KBM-7 (cell line): ENCODE results near the gene AP3S1.
A peak's percentile ranks its signal among the peaks of the same experiment; 100 is the strongest.
"Not testable (repeated sequence)": the region's sequence is repeated elsewhere in the genome, so short reads cannot be mapped to it uniquely, and the experiment has no call there.

Experiments
- DNase-seq: peaks from one replicate; pipeline ENCODE4 v3.0.0-alpha.2; 2015
- in situ Hi-C: fragments of 300-500 bp; cut with MboI; formaldehyde crosslinking; loops from 2 replicates; pipeline ENCODE4 v1.14.3; 2020; ENCODE audit warnings: low sequenced_read_pairs, low pct_unique_long_range_greater_than_20kb, mixed read lengths

AP3S1 gene

DNA sequence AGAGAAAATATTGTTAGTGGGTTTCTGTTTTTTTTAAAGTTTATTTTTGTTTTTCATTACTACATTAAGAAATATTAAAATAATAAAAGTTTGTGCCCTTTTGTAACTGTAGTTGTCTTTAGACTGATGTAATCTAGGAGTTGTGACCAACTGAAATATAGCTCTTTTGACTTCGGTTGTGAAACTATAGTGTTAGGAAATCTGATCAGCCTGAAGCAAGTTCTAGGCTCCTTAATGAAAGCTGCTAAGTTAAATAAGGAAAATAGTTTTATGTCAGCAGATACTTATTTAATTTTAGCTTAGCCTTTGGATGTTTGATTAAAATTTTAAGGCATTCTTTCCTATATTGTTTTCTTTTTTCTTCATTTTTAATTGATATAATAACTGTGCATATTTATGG lies 14.2 kb downstream of the AP3S1 start:
- DNase-seq: no peak
- in situ Hi-C loops: no loop called here

DNA sequence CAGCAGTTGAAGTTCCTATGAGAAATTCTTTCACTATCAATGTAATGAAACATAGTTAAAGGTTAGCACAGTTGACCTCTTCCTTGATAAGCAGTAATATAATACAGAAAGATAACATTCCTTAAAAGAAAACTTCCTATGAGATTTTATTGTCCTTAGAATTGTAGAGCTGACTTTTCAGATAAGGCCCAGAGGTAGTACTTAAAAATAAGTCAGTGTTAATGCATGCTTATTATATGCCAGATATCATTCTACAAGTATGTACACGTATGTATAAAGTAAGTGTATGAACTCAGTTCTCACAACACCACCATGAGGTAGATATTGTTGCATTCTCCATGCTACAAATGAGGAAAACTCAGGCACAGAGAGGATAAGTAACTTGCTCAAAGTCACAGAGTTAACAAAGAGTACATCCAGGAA lies 15.3 kb downstream of the AP3S1 start:
- in situ Hi-C loops: no loop called here
- DNase-seq: no peak

DNA sequence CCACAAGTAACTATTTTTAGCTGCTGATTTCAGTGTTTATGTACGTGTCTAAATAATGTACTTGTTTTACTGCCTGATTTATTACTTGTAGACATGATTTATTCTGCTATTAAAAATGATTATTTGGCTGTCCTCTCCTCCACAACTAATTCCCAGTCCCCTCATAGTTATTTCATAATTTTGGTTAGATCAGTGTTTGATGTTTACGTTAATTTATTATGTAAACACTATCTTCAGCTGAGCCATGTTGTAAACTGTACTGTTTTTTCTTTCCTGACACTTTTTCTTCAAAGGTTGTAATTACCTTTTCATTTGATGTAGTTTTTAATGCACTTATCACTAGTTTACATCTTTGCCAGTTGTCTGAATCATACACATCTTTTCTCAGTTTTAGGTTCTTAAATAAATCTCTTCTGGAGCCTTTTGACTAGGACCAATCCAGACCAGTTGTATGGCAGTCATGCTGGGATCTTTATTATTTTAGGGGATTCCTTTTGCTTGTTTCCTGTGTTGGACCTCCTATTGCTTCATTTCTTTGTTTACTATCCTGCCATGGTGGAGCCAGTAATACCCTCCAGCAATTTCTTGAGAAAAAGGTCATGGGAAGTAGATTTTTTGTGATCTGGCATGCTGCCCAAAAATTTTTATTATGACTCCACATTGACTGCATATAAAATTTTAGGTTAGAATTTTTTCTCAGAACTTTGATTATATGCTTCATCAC lies 16.1 kb downstream of the AP3S1 start:
- in situ Hi-C loops: no loop called here

GRCh38 chr5:115858396-115858795 lies 16.7 kb downstream of the AP3S1 start:
- in situ Hi-C loops: no loop called here
- DNase-seq: no peak

More for the DNA sequence above, 16.1 kb downstream of the AP3S1 start:
- no peak for DNase-seq

DNA sequence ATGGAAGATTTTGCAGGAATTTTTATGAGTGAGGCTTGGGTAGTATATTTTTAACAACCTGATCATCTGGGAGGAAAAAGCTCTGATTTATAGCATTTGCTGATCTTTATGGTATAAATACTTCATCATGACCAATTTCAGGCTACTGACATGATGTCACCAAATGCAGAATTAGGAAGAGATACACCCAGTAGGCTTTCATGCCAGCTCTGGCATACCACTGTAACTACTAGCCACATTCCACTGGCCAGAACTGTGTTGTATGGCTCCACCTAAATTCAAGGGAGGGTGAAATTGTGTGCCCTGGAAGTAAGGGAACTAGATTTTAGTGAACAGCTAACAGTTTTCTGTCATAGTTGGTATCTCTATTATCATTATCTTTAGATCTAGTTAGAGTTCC lies 17.6 kb downstream of the AP3S1 start:
- in situ Hi-C loops: no loop called here
- no peak for DNase-seq

GRCh38 chr5:115869256-115869795 lies 27.6 kb downstream of the AP3S1 start:
- no peak for DNase-seq
- in situ Hi-C loops: no loop called here

DNA sequence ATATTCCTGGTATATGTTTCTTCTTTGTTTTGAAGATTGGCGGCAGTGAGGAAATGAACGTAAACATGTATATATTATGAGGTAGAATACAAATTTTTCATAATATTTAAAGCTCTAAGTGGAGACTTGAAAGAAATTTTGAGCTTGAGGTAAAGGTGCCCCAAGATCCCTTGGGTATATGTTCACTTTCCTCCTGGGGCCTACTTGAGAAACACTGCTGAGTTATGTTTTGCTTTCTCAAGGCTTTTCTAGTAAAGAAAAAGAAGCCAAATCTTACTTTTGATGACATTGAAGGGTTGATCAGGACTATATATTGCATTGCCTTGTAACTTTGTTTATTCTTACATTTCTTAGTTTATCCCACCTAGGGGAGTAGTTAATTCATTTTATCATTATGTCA lies 30.7 kb downstream of the AP3S1 start:
- in situ Hi-C loops: no loop called here
- DNase-seq: no peak

DNA sequence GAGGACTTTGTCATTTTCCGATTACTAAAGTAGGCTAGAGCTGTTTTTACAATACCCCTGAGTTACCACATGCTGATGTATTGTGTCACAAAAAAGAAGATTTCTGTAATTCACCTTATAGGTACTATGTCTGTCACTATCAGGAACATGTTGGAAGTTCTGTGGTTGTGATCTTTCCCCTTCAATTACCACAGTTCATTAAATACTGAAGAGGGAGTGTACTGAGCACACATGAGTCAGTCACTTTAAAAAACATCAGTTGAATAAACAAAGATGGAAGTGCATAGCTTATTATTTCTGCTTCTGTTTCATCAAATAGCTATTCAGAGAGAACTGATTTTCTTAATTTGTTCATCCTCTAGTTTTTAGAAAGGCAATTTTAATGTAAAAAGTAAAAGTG lies 31.7 kb downstream of the AP3S1 start:
- no peak for DNase-seq
- in situ Hi-C loops: no loop called here

DNA sequence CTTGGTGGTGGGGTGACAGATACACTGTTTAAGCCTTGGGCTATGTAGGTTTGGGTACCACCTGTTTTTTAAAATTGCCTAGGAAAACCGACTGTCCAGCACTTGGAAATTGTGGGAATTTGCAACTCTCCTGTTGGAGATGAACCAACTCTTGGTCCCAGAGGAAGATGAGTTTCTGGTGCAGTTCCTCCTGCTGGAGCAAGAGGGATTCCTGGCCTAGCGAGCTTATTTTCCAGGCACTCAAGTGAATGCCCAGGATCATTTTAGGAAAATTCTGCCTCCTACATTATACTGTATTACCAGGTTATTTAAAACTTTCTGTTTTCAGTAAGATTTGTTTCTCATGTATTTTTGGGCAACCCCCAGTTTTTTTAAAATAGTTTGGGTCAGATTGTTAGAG lies 33.7 kb downstream of the AP3S1 start:
- in situ Hi-C loops: loop anchor here (25.0 kb wide), 1 partner anchor 187 kb away; no protein-coding TSS in a partner anchor
- DNase-seq: no peak

DNA sequence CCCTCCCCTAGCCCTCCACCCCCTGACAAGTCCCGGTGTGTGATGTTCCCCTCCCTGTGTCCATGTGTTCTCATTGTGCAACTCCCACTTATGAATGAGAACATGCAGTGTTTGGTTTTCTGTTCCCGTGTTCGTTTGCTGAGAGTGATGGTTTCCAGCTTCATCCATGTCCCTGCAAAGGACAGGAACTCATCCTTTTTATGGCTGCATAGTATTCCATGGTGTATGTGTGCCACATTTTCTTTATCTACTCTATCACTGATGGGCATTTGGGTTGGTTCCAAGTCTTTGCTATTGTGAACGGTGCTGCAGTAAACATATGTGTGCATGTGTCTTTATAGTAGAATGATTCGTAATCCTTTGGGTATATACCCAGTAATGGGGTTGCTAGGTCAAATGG lies 35.6 kb downstream of the AP3S1 start:
- DNase-seq: not testable (repeated sequence)
- in situ Hi-C loops: loop anchor here (25.0 kb wide), 1 partner anchor 185 kb away; no protein-coding TSS in a partner anchor

DNA sequence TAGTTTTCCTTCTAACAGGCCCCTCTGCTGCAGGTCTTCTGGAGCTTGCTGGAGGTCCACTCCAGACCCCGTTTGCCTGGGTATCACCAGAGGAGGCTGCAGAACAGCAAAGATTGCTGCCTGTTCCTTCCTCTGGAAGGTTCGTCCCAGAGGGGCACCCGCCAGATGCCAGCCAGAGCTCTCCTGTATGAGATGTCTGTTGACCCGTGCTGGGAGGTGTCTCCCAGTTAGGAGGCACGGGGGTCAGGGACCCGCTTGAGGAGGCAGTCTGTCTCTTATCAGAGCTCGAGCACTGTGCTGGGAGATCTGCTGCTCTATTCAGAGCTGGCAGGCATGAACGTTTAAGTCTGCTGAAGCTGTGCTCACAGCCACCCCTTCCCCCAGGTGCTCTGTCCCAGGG lies 40.7 kb downstream of the AP3S1 start:
- not testable (repeated sequence) for DNase-seq
- in situ Hi-C loops: loop anchor here (25.0 kb wide), 1 partner anchor 180 kb away; no protein-coding TSS in a partner anchor

- DNase-seq: no peak
Observed at GRCh38 chr5:115884704-115885103, 43.0 kb downstream of the AP3S1 start.

DNA sequence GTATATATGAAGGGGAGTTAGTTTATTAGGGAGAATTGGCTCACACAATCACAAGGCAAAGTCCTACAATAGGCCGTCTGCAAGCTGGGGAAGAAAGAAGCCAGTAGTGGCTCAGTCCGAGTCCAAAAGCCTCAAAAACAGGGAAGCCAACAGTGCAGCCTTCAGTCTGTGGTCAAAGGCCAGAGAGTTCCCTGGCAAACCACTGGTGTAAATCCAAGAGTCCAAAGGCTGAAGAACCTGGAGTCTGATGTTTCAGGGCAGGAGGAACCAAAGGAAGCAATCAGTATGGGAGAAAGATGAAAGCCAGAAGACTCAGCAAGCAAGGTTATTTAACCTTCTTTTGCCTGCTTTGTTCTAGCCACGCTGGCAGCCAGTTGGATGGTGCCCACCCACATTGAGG lies 43.5 kb downstream of the AP3S1 start:
- DNase-seq: not testable (repeated sequence)
- in situ Hi-C loops: loop anchor here (25.0 kb wide), 1 partner anchor 177 kb away; no protein-coding TSS in a partner anchor

More at GRCh38 chr5:115884704-115885103, 43.0 kb downstream of the AP3S1 start:
- in situ Hi-C loops: loop anchor here (25.0 kb wide), 1 partner anchor 178 kb away; no protein-coding TSS in a partner anchor

- in situ Hi-C loops: loop anchor here (25.0 kb wide), 1 partner anchor 174 kb away; no protein-coding TSS in a partner anchor
- DNase-seq: peak; percentile 23
Observed at GRCh38 chr5:115888027-115888426, 46.3 kb downstream of the AP3S1 start.

- in situ Hi-C loops: loop anchor here (25.0 kb wide), 1 partner anchor 170 kb away; no protein-coding TSS in a partner anchor
- peak; percentile 28 for DNase-seq
Observed at GRCh38 chr5:115892021-115892420, 50.3 kb downstream of the AP3S1 start.

DNA sequence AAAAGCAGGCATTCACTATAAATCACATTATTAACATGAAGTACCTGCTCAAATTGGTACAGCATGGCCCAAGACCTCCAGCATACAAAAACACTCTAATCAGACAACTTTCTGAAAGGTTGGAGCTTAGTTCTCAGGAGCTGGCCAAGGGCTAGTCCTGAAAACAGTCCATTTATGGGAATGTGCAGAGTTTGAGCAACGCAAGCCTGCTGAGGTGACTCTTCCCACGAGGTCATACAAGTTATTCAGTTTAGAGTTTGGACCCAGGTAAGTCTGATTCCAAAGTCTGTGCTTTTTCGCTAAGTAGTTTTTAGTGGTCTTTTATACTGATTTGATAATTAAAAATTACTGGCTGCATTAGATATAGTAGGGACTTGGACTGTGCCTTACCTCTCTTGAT lies 52.6 kb downstream of the AP3S1 start:
- in situ Hi-C loops: loop anchor here (25.0 kb wide), 1 partner anchor 168 kb away; no protein-coding TSS in a partner anchor
- no peak for DNase-seq

- in situ Hi-C loops: loop anchor here (25.0 kb wide), 1 partner anchor 166 kb away; no protein-coding TSS in a partner anchor
- DNase-seq: no peak
Observed at GRCh38 chr5:115895821-115896220, 54.1 kb downstream of the AP3S1 start.

GRCh38 chr5:115898656-115899055 lies 56.9 kb downstream of the AP3S1 start:
- DNase-seq: no peak
- in situ Hi-C loops: loop anchor here (25.0 kb wide), 1 partner anchor 164 kb away; no protein-coding TSS in a partner anchor

DNA sequence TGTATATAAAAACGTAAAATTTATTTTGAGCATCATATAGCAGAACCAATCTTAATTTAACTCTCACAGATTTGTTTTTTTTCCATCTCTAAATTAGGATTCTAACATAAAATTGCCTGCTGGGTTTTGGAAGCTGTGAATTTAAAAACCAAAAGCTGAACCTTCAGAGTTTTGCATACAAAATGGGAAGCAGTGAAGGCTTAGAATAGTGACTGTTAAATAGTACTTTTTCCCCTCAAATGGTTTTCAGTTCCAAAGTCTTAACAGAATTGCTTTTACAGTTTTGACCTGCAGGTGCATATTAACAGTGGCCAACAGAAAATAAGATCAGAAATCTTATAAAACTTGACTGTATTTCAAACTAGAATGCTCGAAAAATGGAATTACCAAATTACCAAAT lies 65.4 kb downstream of the AP3S1 start:
- in situ Hi-C loops: no loop called here
- DNase-seq: no peak
